Measurements from ENCODE around the gene C9orf152. TPM values are rescaled to one million over a fixed set of nuclear protein-coding genes. Genes with fewer than 3 reads are reported as not detected.

C9orf152 gene
- polyA plus RNA-seq, 1 of the 3 experiments (the other 2 are of a cell fraction) = not detected

GRCh38 chr9:110244616-110245015 is 36.7 kb upstream of the C9orf152 start:
- ChIA-PET CTCF (no interaction called here), POLR2A (no interaction called here)
- peaks cover 15% of the 10 kb centered on the region for H4K20me1 ChIP-seq (ENCODE audit: insufficient read depth)
- TF ChIP-seq NRF1 (IDR thresholded peaks at IDR 0.05; ENCODE audit: low read depth, low read length) (no peak), POLR2AphosphoS5 (IDR thresholded peaks at IDR 0.05; ENCODE audit: low read depth, low read length) (no peak), MAX (IDR thresholded peaks at IDR 0.05; ENCODE audit: low read depth) (no peak), GATA2 (CRISPR knock-in tag; IDR thresholded peaks at IDR 0.05) (no peak), MEF2A (IDR thresholded peaks at IDR 0.05; ENCODE audit: borderline replicate concordance, low read depth) (no peak), TAF1 (IDR thresholded peaks at IDR 0.05; ENCODE audit: borderline replicate concordance, low read depth, low read length) (no peak), IRF3 (IDR thresholded peaks at IDR 0.05; ENCODE audit: low read depth, low read length) (no peak)
- H3K27ac ChIP-seq (ENCODE audit: low read depth in 2 of 2, low read length in 1 of 2) = no peak overlapping the region
- WGBS (ENCODE audit: low lambda C conversion rate) = 79% methylated on average over 3 of the region's 3 CpGs
- peaks cover 49 to 54% of the 10 kb centered on the region in 2 experiments for H3K36me3 ChIP-seq (replicated peaks in 1 of 2; ENCODE audit: control insufficient read depth in 1 of 2, insufficient read depth in 2 of 2, low read length in 1 of 2)
- H3K4me1 ChIP-seq (ENCODE audit: control insufficient read depth in 1 of 2, insufficient read depth in 2 of 2, low read depth in 1 of 2, low read length in 1 of 2) = no peaks in the 10 kb centered on the region; a peak in 1 of 4 replicates
- H3K9me2 ChIP-seq = no peaks in the 10 kb centered on the region
- H3K9me3 ChIP-seq = no peaks in the 10 kb centered on the region
- no peak overlapping the region for H3K9ac ChIP-seq
- H3K4me2 ChIP-seq = no peak overlapping the region
- H3F3A ChIP-seq (replicated peaks; ENCODE audit: insufficient read depth) = peaks cover 11% of the 10 kb centered on the region
- H2AFZ ChIP-seq (ENCODE audit: low read depth) = no peak overlapping the region
- H3K4me3 ChIP-seq (ENCODE audit: low read depth in 2 of 2, low read length in 1 of 2) = no peak overlapping the region
- no peaks in the 10 kb centered on the region for H3K27me3 ChIP-seq (ENCODE audit: insufficient read depth)
- no peak for DNase-seq
- H3K79me2 ChIP-seq (ENCODE audit: insufficient read depth) = peaks cover 15% of the 10 kb centered on the region

GRCh38 chr9:110241858-110242321 is 33.9 kb upstream of the C9orf152 start:
- 100% methylated on average over 1 of the region's 1 CpG for WGBS (ENCODE audit: low lambda C conversion rate)
- Histone ChIP-seq H3F3A (replicated peaks; ENCODE audit: insufficient read depth) (peaks cover 11% of the 10 kb centered on the region), H3K27ac (ENCODE audit: low read depth in 2 of 2, low read length in 1 of 2) (no peak overlapping the region), H3K79me2 (ENCODE audit: insufficient read depth) (no peaks in the 10 kb centered on the region; the same call in 1 of the 2 replicates), H3K4me1 (ENCODE audit: control insufficient read depth in 1 of 2, insufficient read depth in 2 of 2, low read depth in 1 of 2, low read length in 1 of 2) (no peaks in the 10 kb centered on the region), H3K4me2 (no peak overlapping the region), H3K9me3 (no peaks in the 10 kb centered on the region), H3K9ac (no peak overlapping the region), H2AFZ (ENCODE audit: low read depth) (no peak overlapping the region), H3K9me2 (no peaks in the 10 kb centered on the region), H3K27me3 (ENCODE audit: insufficient read depth) (no peaks in the 10 kb centered on the region), H4K20me1 (ENCODE audit: insufficient read depth) (0 out of 2 replicates have a peak, but pooled peaks cover 11% of the 10 kb centered on the region), H3K4me3 (ENCODE audit: low read depth in 2 of 2, low read length in 1 of 2) (no peak overlapping the region), H3K36me3 (replicated peaks in 1 of 2; ENCODE audit: control insufficient read depth in 1 of 2, insufficient read depth in 2 of 2, low read length in 1 of 2) (peaks cover 36% of the 10 kb centered on the region in 2 experiments)
- ChIA-PET POLR2A (no interaction called here), CTCF (no interaction called here)
- TF ChIP-seq PBX3 (IDR thresholded peaks at IDR 0.05) (no peak), MXI1 (IDR thresholded peaks at IDR 0.05; ENCODE audit: low read depth, low read length) (no peak), FOXM1 (IDR thresholded peaks at IDR 0.05; ENCODE audit: low read depth) (no peak), TCF12 (IDR thresholded peaks at IDR 0.05) (no peak), GATA2 (CRISPR knock-in tag; IDR thresholded peaks at IDR 0.05) (no peak), CHD2 (IDR thresholded peaks at IDR 0.05; ENCODE audit: low read length, partially characterized antibody) (no peak), SMC3 (IDR thresholded peaks at IDR 0.05; ENCODE audit: low read depth, low read length) (no peak), MEF2A (IDR thresholded peaks at IDR 0.05; ENCODE audit: borderline replicate concordance, low read depth) (no peak), USF2 (IDR thresholded peaks at IDR 0.05; ENCODE audit: borderline replicate concordance, low read depth, low read length) (no peak), REST (IDR thresholded peaks at IDR 0.05; ENCODE audit: low read depth, low read length) (no peak), USF1 (IDR thresholded peaks at IDR 0.05; ENCODE audit: borderline replicate concordance, low read depth) (no peak), JUND (IDR thresholded peaks at IDR 0.05) (no peak), RAD21 (IDR thresholded peaks at IDR 0.05; ENCODE audit: low read length) (no peak), YY1 (IDR thresholded peaks at IDR 0.05; ENCODE audit: low read depth) (no peak), ELF1 (IDR thresholded peaks at IDR 0.05) (no peak), FOXJ3 (CRISPR knock-in tag; IDR thresholded peaks at IDR 0.05) (no peak), TEAD4 (IDR thresholded peaks at IDR 0.05; ENCODE audit: borderline replicate concordance, insufficient read depth) (no peak), RCOR1 (IDR thresholded peaks at IDR 0.05; ENCODE audit: low read length) (no peak)
- DNase-seq = no peak
